Measurements from ENCODE around the gene PAXX.

The PAXX gene

GRCh38 chr9:136982232-136983051, 9.8 kb upstream of the PAXX start, which contains the start of gene LCNL1:
TSS of gene LCNL1 (plus strand) at chr9:136982993. CDS start at chr9:136983587, 594 bp downstream.
- DNase-seq (ENCODE audit: low spot score), result no peak

- no peak for DNase-seq (ENCODE audit: low spot score)
These were observed 9.1 kb upstream of the PAXX start for GRCh38 chr9:136983167-136983566.

- DNase-seq (ENCODE audit: low spot score), result no peak
These were observed 8.4 kb upstream of the PAXX start for GRCh38 chr9:136983656-136984314.

GRCh38 chr9:136984464-136985026, 7.7 kb upstream of the PAXX start:
- no peak for DNase-seq (ENCODE audit: low spot score)

- DNase-seq (ENCODE audit: low spot score), result no peak
These were observed 7.1 kb upstream of the PAXX start for GRCh38 chr9:136985027-136985602.

- no peak for DNase-seq (ENCODE audit: low spot score)
These were observed 6.4 kb upstream of the PAXX start for GRCh38 chr9:136985853-136986252.

GRCh38 chr9:136988872-136989271, 3.4 kb upstream of the PAXX start:
- DNase-seq (ENCODE audit: low spot score), result no peak

GRCh38 chr9:136990242-136990911, 1.8 kb upstream of the PAXX start:
- DNase-seq (ENCODE audit: low spot score), result no peak

- DNase-seq (ENCODE audit: low spot score), result no peak
These were observed 672 bp downstream of the PAXX start for GRCh38 chr9:136992819-136993369.

- DNase-seq (ENCODE audit: low spot score), result no peak
These were observed 2.1 kb downstream of the PAXX start for GRCh38 chr9:136994180-136994887.

- DNase-seq (ENCODE audit: low spot score), result no peak
These were observed 2.6 kb downstream of the PAXX start for GRCh38 chr9:136994888-136995230.

- DNase-seq (ENCODE audit: low spot score), result no peak
These were observed 3.1 kb downstream of the PAXX start for GRCh38 chr9:136995362-136995761.

GRCh38 chr9:136995772-136996311, 3.6 kb downstream of the PAXX start:
- DNase-seq (ENCODE audit: low spot score), result peak; percentile 67

GRCh38 chr9:136996361-136997292, 4.4 kb downstream of the PAXX start, which contains the start of gene CLIC3:
TSS of gene CLIC3 (minus strand) at chr9:136996568. CDS start at chr9:136996543, 25 bp downstream.
- peak; percentile 56 for DNase-seq (ENCODE audit: low spot score)

- DNase-seq (ENCODE audit: low spot score), result no peak
These were observed 5.1 kb downstream of the PAXX start for GRCh38 chr9:136997371-136997770.

- no peak for DNase-seq (ENCODE audit: low spot score)
These were observed 5.6 kb downstream of the PAXX start for GRCh38 chr9:136997830-136998234.

- DNase-seq (ENCODE audit: low spot score), result peak; percentile 65
These were observed 8.1 kb downstream of the PAXX start for GRCh38 chr9:137000177-137000930.

- DNase-seq (ENCODE audit: low spot score), result no peak
These were observed 9.8 kb downstream of the PAXX start for GRCh38 chr9:137001857-137002645.
